ENCODE results near the gene NME7.

DNA sequence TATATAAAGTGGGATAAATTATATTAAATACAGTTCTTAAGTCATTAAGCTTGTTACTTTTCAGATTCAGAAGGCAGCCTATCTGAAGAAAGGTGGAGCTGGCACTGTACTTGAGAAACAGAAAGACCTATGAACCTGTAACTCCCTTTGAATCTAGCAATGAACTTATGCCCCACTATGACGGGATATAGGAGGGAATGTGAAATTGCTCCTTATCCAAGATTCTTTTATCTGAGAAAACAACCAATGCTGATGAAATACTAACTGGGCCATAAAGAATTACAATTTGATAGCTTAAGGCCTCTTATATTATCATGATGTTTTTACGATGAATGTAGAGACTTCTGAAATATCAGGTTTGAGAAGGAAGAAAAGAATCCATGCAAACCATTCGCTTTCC is 211.0 kb downstream of the NME7 start:
- TF ChIP-seq POLR2AphosphoS5 (IDR thresholded peaks at IDR 0.05): no peak
- TF ChIP-seq, protein P1, sequence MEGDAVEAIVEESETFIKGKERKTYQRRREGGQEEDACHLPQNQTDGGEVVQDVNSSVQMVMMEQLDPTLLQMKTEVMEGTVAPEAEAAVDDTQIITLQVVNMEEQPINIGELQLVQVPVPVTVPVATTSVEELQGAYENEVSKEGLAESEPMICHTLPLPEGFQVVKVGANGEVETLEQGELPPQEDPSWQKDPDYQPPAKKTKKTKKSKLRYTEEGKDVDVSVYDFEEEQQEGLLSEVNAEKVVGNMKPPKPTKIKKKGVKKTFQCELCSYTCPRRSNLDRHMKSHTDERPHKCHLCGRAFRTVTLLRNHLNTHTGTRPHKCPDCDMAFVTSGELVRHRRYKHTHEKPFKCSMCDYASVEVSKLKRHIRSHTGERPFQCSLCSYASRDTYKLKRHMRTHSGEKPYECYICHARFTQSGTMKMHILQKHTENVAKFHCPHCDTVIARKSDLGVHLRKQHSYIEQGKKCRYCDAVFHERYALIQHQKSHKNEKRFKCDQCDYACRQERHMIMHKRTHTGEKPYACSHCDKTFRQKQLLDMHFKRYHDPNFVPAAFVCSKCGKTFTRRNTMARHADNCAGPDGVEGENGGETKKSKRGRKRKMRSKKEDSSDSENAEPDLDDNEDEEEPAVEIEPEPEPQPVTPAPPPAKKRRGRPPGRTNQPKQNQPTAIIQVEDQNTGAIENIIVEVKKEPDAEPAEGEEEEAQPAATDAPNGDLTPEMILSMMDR (IDR thresholded peaks at IDR 0.05): no peak
- TF ChIP-seq EP300 (IDR thresholded peaks at IDR 0.05): no peak
- TF ChIP-seq POLR2A (IDR thresholded peaks at IDR 0.05): no peak

Data from sigmoid colon (tissue), 4 donors.